Lung (tissue), 12 donors: ENCODE results near the gene ECE1. TPM values are rescaled to one million over a fixed set of nuclear protein-coding genes. Genes with fewer than 3 reads are reported as not detected.
"Not testable (repeated sequence)": the region's sequence is repeated elsewhere in the genome, so short reads cannot be mapped to it uniquely, and the experiment has no call there.

Experiments
- ATAC-seq: fragments of 200-7000 bp; cut with Tn5 transposase; one replicate; pipeline ENCODE4 v1.9.1; 2020; ENCODE audit warnings: moderate number of reproducible peaks; ENCODE audit not compliant: insufficient read depth, low FRiP score
- DNase-seq, 3 donors: peaks; one replicate each; pipeline ENCODE4 v3.0.0-alpha.2; 2013 to 2017
- H3K27ac ChIP-seq, 2 donors: one replicate each; pipeline ENCODE4 v1.5.1; 2013; ENCODE audit warnings: mild to moderate bottlenecking in 2 of 2, moderate library complexity in 2 of 2, control low read depth in 1 of 2, inconsistent platforms in 1 of 2, low read depth in 1 of 2, low read length in 1 of 2
- H3K27me3 ChIP-seq, 3 donors: one replicate each; pipeline ENCODE4 v1.5.1; 2013; ENCODE audit warnings: low read length in 2 of 3; ENCODE audit not compliant: control insufficient read depth in 3 of 3, insufficient read depth in 3 of 3
- H3K36me3 ChIP-seq, 4 donors: one replicate each; pipeline ENCODE4 v1.5.1; 2013; ENCODE audit warnings: low read length in 4 of 4, mild to moderate bottlenecking in 1 of 4, moderate library complexity in 1 of 4; ENCODE audit not compliant: control insufficient read depth in 4 of 4, insufficient read depth in 4 of 4
- H3K4me1 ChIP-seq, 5 donors: one replicate each; pipeline ENCODE4 v1.5.1; 2013; ENCODE audit warnings: low read length in 5 of 5, mild to moderate bottlenecking in 2 of 5, moderate library complexity in 1 of 5; ENCODE audit not compliant: control insufficient read depth in 5 of 5, insufficient read depth in 5 of 5
- H3K4me3 ChIP-seq: one replicate; pipeline ENCODE4 v1.5.1; 2013; ENCODE audit warnings: mild to moderate bottlenecking, control low read depth, moderate library complexity
- H3K9ac ChIP-seq, 2 donors: one replicate each; pipeline ENCODE4 v1.5.1; 2013; ENCODE audit warnings: low read length in 2 of 2, control low read depth in 1 of 2; ENCODE audit not compliant: insufficient read depth in 1 of 2
- H3K9me3 ChIP-seq, 4 donors: one replicate each; pipeline ENCODE4 v1.5.1; 2013; ENCODE audit warnings: low read length in 3 of 4, mild to moderate bottlenecking in 1 of 4, moderate library complexity in 1 of 4; ENCODE audit not compliant: control insufficient read depth in 4 of 4, insufficient read depth in 3 of 4
- WGBS, 2 donors: extraction: QIAGEN DNeasy Blood & Tissue Kit; methylation state at CpG; one replicate each; pipeline ENCODE4 v1.1.7; 2013; 5-methylcytosine and 5-hydroxymethylcytosine counted together
- polyA plus RNA-seq, 2 donors: library from polyadenylated mRNA; stranded (reverse); fragments of 200-250 nt; gene quantifications; one replicate each; pipeline ENCODE4 v1.2.1, GENCODE V29; 2013
- total RNA-seq, 2 donors: library from RNA; depleted of rRNA in 1 of 2; stranded (reverse); fragments of >200 nt in 1 of 2; gene quantifications; one replicate each; pipeline ENCODE4 v1.2.1, GENCODE V29; 2014 to 2021
- TF ChIP-seq, protein P1 (sequence below): IDR thresholded peaks from 2 replicates; pipeline ENCODE4 v1.5.1; 2012; ENCODE audit warnings: mild to moderate bottlenecking; ENCODE audit errors: control extremely low read depth, extremely low read depth
- donor health status: control.
- donor health status: control.
- donor health status: Bipolar disorder and iron deficiency.
- donor health status: healthy.
- donor health status: DM: yes; HTN: yes; CAD: no.

The ECE1 gene
- total and polyA plus RNA-seq, 4 donors, result 55.7 to 129 (median 105) TPM

DNA sequence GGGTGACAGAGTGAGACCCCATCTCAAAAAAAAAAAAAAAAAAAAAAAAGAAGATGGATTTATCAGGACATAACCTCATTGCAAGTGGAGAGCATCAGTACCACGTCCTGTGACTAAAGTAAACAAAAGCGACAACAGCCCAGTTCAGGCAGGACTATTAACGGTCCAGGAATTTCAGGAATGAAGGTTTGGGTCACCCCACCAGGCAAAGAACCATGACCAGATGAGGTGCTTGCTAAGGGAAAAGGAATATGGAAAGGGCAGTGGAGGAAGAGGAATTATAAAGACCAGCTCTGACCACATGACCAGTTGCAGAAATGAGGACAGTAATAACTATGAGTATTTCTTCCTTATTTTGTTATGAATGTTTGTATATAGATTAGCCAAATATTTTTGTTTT is 78.1 kb downstream of the ECE1 start:
- ATAC-seq (no peak), DNase-seq (no peak)
- WGBS, 2 donors, result 48 to 51% methylated on average over 3 of the region's 3 CpGs
- TF ChIP-seq, protein P1, sequence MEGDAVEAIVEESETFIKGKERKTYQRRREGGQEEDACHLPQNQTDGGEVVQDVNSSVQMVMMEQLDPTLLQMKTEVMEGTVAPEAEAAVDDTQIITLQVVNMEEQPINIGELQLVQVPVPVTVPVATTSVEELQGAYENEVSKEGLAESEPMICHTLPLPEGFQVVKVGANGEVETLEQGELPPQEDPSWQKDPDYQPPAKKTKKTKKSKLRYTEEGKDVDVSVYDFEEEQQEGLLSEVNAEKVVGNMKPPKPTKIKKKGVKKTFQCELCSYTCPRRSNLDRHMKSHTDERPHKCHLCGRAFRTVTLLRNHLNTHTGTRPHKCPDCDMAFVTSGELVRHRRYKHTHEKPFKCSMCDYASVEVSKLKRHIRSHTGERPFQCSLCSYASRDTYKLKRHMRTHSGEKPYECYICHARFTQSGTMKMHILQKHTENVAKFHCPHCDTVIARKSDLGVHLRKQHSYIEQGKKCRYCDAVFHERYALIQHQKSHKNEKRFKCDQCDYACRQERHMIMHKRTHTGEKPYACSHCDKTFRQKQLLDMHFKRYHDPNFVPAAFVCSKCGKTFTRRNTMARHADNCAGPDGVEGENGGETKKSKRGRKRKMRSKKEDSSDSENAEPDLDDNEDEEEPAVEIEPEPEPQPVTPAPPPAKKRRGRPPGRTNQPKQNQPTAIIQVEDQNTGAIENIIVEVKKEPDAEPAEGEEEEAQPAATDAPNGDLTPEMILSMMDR, result no peak
- H3K9ac ChIP-seq, result no peak overlapping the region
- H3K36me3 ChIP-seq, result no peaks in the 10 kb centered on the region
- H3K27me3 ChIP-seq, result no peaks in the 10 kb centered on the region
- H3K4me3 ChIP-seq, result no peak overlapping the region
- no peak overlapping the region for H3K27ac ChIP-seq
- no peaks in the 10 kb centered on the region for H3K9me3 ChIP-seq
- H3K4me1 ChIP-seq, result peaks cover 0 to 1% (median 0%) of the 10 kb centered on the region in 5 donors

DNA sequence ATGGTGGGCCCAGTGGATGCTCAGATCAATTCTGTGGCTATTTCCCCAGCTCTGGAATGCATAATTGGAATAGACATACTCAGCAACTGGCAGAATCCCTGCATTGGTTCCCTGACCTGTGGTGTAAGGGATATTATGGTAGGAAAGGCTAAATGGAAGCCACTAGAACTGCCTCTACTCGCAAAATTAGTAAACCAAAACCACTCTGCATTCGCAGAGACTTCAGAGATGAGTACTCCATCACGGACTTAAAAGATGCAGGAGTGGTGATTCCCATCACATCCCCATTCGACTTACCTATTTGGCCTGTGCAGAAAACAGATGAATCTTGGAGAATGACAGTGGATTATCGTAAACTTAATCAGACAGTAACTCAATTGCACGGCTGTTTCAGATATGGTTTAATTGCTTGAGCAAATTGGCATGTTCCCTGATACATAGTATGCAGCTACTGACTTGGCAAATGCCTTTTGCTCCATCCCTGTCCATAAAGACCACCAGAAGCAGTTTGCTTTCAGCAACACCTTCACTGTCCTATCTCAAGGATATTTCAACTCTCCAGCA is 82.0 kb downstream of the ECE1 start:
- H3K4me1 ChIP-seq, H3K36me3 ChIP-seq, H3K27me3 ChIP-seq, ATAC-seq, DNase-seq, H3K9me3 ChIP-seq, H3K9ac ChIP-seq, H3K4me3 ChIP-seq, H3K27ac ChIP-seq: not testable (repeated sequence)
- WGBS, 2 donors, result 84 to 93% methylated on average over 6 of the region's 6 CpGs

DNA sequence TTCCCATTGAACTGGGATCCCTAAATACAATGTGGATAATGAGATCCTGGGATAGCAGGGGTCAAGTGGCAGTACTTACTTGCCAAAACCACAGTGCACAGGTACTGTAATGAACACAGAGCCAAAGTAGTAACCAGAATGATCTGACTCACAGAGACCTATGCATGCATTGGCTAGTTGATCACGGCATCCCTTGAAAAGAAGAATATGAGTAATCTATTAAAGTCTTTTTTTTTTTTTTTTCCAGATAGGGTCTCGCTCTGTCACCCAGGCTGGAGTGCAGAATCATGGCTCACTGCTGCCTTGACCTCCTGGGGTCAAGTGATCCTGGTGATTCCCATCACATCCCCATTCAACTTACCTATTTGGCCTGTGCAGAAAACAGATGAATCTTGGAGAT is 84.1 kb downstream of the ECE1 start:
- H3K27ac ChIP-seq, result no peak overlapping the region
- no peaks in the 10 kb centered on the region for H3K27me3 ChIP-seq
- no peak overlapping the region for H3K9ac ChIP-seq
- no peak overlapping the region for H3K4me3 ChIP-seq
- DNase-seq, result no peak
- no peaks in the 10 kb centered on the region for H3K36me3 ChIP-seq
- no peak for ATAC-seq
- no peaks in the 10 kb centered on the region for H3K9me3 ChIP-seq
- H3K4me1 ChIP-seq, result peaks cover 0 to 1% (median 0%) of the 10 kb centered on the region in 5 donors
- 81 to 97% methylated on average over 2 of the region's 2 CpGs for WGBS, 2 donors
- TF ChIP-seq, protein P1, result no peak

DNA sequence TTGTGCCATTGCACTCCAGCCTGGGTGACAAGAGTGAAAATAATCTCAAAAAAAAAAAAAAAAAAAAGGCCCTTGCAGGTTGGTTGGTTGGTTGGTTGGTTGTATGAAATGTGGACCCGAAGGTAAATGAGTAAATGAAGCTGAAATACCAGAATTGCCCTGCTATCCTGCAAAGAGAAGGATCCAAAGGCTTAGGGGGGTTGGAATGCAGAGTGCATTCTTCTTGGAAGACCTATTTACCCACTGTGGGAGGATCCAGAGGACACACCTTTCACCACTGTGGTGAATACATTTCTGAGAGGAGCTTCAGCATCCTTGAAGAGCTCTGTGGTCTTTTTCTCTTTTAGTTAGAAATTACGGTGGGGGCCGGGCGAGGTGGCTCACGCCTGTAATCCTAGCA is 84.8 kb downstream of the ECE1 start:
- TF ChIP-seq, protein P1, result no peak
- ATAC-seq (no peak), DNase-seq (no peak)
- WGBS, 2 donors, result 92 to 97% methylated on average over 5 of the region's 5 CpGs
- H3K9me3 ChIP-seq, result no peaks in the 10 kb centered on the region
- H3K36me3 ChIP-seq, result no peaks in the 10 kb centered on the region
- H3K27me3 ChIP-seq, result no peaks in the 10 kb centered on the region
- H3K27ac ChIP-seq, result no peak overlapping the region
- H3K4me1 ChIP-seq, result peaks cover 0 to 1% (median 0%) of the 10 kb centered on the region in 5 donors
- H3K9ac ChIP-seq, result no peak overlapping the region
- H3K4me3 ChIP-seq, result no peak overlapping the region
